Fibroblast of pulmonary artery (primary cell): ENCODE results near the gene ZNF747.

ENCODE experiments used
- DNase-seq: peaks from one replicate; pipeline ENCODE4 v3.0.0-alpha.2; 2010; ENCODE audit warnings: low read depth
- H3K4me3 ChIP-seq: replicated peaks from 2 replicates; pipeline ENCODE4 v1.5.1; 2011; ENCODE audit warnings: low read depth, mild to moderate bottlenecking, control low read depth, low read length, moderate library complexity
- TF ChIP-seq, protein P1 (sequence below): IDR thresholded peaks from 2 replicates; pipeline ENCODE4 v1.5.1; 2011; ENCODE audit warnings: mild to moderate bottlenecking, control low read depth, low read length, inconsistent platforms; ENCODE audit errors: missing control alignments

Gene ZNF747

DNA sequence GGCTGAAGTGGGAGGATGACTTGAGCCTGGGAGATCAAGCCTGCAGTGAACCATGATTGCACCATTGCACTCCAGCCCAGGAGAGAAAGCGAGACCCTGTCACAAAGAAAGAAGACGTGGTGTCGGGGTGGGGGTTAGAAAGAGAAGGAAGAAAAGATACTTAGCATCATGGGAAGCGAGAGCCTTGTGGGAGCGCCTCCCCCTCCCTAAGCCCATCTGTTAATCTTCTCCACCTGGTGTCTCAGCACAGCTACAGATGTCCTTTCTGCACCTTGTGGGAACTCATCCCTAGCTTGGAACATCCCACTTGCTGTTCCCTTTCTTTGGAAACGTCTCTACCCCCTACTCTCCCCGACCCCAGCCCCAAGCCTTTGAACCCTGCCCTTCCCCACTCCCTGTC is 30.9 kb upstream of the ZNF747 start:
- no peak for DNase-seq
- H3K4me3 ChIP-seq = no peak overlapping the region
- TF ChIP-seq, protein P1, sequence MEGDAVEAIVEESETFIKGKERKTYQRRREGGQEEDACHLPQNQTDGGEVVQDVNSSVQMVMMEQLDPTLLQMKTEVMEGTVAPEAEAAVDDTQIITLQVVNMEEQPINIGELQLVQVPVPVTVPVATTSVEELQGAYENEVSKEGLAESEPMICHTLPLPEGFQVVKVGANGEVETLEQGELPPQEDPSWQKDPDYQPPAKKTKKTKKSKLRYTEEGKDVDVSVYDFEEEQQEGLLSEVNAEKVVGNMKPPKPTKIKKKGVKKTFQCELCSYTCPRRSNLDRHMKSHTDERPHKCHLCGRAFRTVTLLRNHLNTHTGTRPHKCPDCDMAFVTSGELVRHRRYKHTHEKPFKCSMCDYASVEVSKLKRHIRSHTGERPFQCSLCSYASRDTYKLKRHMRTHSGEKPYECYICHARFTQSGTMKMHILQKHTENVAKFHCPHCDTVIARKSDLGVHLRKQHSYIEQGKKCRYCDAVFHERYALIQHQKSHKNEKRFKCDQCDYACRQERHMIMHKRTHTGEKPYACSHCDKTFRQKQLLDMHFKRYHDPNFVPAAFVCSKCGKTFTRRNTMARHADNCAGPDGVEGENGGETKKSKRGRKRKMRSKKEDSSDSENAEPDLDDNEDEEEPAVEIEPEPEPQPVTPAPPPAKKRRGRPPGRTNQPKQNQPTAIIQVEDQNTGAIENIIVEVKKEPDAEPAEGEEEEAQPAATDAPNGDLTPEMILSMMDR = no peak

DNA sequence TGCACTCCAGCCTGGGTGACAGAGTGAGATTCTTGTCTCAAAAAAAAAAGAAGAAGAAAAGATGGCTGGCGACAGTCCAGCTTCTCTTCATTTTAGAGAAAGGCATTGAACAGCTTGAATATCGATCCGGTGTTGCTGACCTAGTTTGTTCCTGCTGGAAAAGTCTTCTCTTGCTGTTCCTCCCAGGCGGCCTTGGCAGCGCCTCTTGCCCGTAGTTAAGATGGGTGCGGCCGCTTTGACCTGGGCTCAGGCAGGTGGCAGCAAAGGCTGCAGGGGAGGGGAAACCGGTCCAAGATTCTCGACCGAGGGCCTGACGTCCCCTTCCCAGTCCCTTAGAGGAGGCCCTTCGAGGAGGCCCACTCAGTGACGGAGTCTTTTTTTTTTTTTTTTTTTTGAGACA is 27.4 kb upstream of the ZNF747 start:
- H3K4me3 ChIP-seq = no peak overlapping the region
- DNase-seq = no peak
- TF ChIP-seq, protein P1 = no peak

DNA sequence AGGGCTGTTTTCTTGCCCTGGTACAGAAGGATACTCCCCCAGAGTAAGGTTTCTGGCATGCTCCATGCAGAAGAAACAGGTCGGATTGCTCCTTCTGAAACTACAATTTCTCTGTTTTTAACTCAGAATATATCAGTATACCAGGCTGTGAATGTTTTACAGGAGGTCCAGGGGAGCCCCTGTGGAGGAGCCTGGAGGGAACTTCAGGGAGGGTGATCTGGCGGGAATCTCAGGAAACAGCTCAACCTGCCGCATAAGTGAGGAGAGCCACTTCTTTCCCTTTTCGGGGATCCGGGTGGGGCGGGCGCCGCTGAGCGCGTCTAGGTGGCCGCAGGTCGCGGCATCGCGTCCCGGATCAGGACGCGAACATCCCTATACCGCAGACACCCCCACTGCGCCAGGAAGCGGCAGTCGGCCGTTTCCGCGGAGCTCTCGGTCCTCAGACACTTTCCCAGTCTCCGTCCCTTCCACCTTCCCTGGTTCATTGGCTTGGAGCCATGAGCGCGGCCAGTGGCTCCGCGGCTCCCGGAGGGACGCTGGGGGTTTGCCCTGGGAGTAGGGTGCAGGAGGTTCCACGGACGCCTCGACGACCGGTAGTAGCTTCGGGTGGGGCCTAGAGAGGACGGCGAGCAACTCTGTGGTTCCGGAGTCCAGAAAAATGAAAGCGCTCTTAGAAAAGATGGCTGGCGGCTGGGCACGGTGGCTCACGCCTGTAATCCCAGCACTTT is 26.6 kb upstream of the ZNF747 start:
- DNase-seq = no peak
- TF ChIP-seq, protein P1 = no peak
- H3K4me3 ChIP-seq = peak overlapping the region; percentile 21

DNA sequence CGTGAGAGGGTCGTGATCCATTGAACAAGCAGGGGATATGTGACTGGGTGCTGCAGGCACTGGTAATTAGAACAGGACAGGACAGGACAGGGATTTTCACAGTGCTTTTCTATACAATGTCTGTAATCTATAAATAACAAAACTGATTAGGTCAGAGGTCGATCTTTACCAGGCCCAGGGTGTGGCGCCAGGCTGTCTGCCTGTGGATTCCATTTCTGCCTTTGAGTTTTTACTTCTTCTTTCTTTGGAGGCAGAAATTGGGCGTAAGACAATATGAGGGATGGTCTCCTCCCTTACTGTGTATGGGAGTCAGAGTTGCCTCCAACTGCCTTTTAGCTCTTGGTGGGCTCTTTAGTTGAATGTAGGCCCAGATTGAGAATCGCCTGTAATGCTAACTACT is 25.0 kb upstream of the ZNF747 start:
- no peak for DNase-seq
- TF ChIP-seq, protein P1 = no peak
- no peak overlapping the region for H3K4me3 ChIP-seq

DNA sequence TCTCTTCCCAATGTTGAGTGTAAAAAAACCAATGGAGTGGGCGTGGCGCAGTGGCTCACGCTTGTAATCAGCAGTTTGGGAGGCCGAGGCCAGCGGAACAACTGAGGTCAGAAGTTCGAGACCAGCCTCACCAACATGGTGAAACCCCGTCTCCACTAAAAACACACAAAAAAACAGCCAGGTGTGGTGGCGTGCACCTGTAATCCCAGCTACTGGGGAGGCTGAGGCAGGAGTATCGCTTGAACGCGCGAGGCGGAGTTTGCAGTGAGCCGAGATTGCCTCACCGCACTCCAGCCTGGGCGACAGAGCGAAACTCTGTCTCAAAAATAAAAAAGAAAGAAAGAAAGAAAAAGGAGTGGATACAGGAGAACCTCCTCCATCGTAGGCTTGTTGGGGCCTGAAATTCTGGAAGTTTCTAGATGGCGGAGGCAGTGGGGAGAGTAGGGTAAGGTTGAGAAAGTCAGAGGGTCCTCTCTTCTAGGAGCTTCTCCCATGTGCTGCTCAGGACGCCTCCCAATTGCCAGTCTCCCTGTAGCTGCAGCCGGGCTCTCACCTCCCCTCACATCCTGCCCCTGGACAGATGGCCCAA is 24.2 kb upstream of the ZNF747 start:
- peak overlapping the region; percentile 42 for H3K4me3 ChIP-seq
- no peak for DNase-seq
- TF ChIP-seq, protein P1 = no peak

DNA sequence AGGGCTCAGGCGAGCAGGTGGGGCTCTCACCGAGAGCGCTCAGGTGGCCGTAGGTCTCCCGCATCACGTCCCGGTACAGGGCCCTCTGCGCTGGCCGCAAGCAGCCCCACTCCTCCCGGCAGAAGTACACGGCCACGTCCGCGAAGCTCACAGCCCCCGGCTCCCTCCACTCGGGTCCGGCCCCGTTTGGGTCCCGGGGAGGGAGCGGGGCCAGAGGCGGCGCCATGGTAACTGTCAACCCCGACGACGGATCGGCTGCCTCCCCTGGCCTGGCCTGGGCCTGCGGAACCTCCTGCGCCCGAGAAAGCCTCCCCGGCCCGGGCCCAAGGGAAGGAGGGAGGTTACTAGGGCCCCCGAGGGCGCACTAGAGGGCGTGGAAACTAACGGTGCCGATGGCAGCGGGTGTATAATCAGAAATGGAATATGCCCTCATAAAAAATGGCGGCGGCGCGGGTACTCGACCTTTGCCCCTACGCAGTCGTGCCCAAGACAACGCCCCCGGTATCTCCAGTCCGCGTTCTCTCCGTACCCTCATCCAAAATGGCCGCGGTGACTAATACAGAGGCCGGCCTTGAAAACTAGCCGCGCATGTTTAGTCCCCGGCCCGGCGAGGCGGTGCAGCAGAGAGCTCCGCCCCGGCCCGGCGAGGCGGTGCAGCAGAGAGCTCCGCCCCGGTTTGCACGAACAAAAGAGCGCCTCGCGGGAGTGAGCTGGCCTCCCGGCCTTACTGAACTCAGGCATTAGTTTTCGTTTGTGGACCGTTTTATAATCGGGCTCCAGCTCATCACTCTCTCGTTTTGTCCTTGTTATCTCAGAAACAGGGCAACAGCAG is 23.5 kb upstream of the ZNF747 start, which contains the start of gene ZNF764:
TSS of gene ZNF764 (minus strand) at position 418 of the 832 bp plus-strand sequence. CDS start at position 226, 192 bp downstream.
- TF ChIP-seq, protein P1 = no peak
- H3K4me3 ChIP-seq = peak within 1 kb of the TSS; percentile 75
- DNase-seq = peak; percentile 98
